ENCODE measurements around the gene AIM2.
"Not testable (repeated sequence)": the region's sequence is repeated elsewhere in the genome, so short reads cannot be mapped to it uniquely, and the experiment has no call there.

The AIM2 gene

GRCh38 chr1:159076438-159077119 lies at the start of gene AIM2:
Gene AIM2 (minus strand): TSS chr1:159076766. CDS start chr1:159073499, 3,267 bp downstream.
- Mint-ChIP-seq H3K27ac (peak within 1 kb of the TSS; percentile 99), H3K27me3 (no peaks in the 10 kb centered on the region), H3K4me3 (peak within 1 kb of the TSS; percentile 98), H3K4me1 (peaks cover 33% of the 10 kb centered on the region), H3K9me3 (no peaks in the 10 kb centered on the region), H3K36me3 (peaks cover 15% of the 10 kb centered on the region)
- DNase-seq (ENCODE audit: low spot score in 2 of 2) = peak; percentile 46 to 69
- ATAC-seq (ENCODE audit: low read depth) = peak; percentile 78

GRCh38 chr1:159123587-159123986 lies 47.0 kb upstream of the AIM2 start:
- H3K4me3 Mint-ChIP-seq = no peak overlapping the region
- H3K36me3 Mint-ChIP-seq = no peaks in the 10 kb centered on the region
- peaks cover 3% of the 10 kb centered on the region for H3K4me1 Mint-ChIP-seq
- DNase-seq (ENCODE audit: low spot score in 2 of 2) (no peak), ATAC-seq (ENCODE audit: low read depth) (no peak)
- no peak overlapping the region for H3K27ac Mint-ChIP-seq
- H3K27me3 Mint-ChIP-seq = no peaks in the 10 kb centered on the region
- H3K9me3 Mint-ChIP-seq = no peaks in the 10 kb centered on the region

GRCh38 chr1:159122005-159122621 lies 45.5 kb upstream of the AIM2 start:
- H3K27ac Mint-ChIP-seq = no peak overlapping the region
- peaks cover 3% of the 10 kb centered on the region for H3K4me1 Mint-ChIP-seq
- H3K36me3 Mint-ChIP-seq = no peaks in the 10 kb centered on the region
- H3K27me3 Mint-ChIP-seq = no peaks in the 10 kb centered on the region
- DNase-seq (ENCODE audit: low spot score in 2 of 2) (no peak), ATAC-seq (ENCODE audit: low read depth) (no peak)
- H3K9me3 Mint-ChIP-seq = no peaks in the 10 kb centered on the region
- no peak overlapping the region for H3K4me3 Mint-ChIP-seq

- no peaks in the 10 kb centered on the region for H3K9me3 Mint-ChIP-seq
- DNase-seq (ENCODE audit: low spot score in 2 of 2) = no peak
- H3K36me3 Mint-ChIP-seq = no peaks in the 10 kb centered on the region
- H3K4me1 Mint-ChIP-seq = peaks cover 3% of the 10 kb centered on the region
- H3K27ac Mint-ChIP-seq = no peak overlapping the region
- no peaks in the 10 kb centered on the region for H3K27me3 Mint-ChIP-seq
- no peak overlapping the region for H3K4me3 Mint-ChIP-seq
- no peak for ATAC-seq (ENCODE audit: low read depth)
Measured at GRCh38 chr1:159121526-159121925, 45.0 kb upstream of the AIM2 start.

GRCh38 chr1:159120317-159120716 lies 43.8 kb upstream of the AIM2 start:
- H3K36me3 Mint-ChIP-seq = no peaks in the 10 kb centered on the region
- H3K9me3 Mint-ChIP-seq = no peaks in the 10 kb centered on the region
- H3K4me1 Mint-ChIP-seq = peaks cover 3% of the 10 kb centered on the region
- DNase-seq (ENCODE audit: low spot score in 2 of 2) (no peak), ATAC-seq (ENCODE audit: low read depth) (no peak)
- no peaks in the 10 kb centered on the region for H3K27me3 Mint-ChIP-seq
- no peak overlapping the region for H3K4me3 Mint-ChIP-seq
- H3K27ac Mint-ChIP-seq = no peak overlapping the region

GRCh38 chr1:159113596-159114433 lies 37.2 kb upstream of the AIM2 start:
- no peaks in the 10 kb centered on the region for H3K4me1 Mint-ChIP-seq
- ATAC-seq (ENCODE audit: low read depth) = no peak
- peaks cover 1% of the 10 kb centered on the region for H3K9me3 Mint-ChIP-seq
- H3K4me3 Mint-ChIP-seq = no peak overlapping the region
- H3K27me3 Mint-ChIP-seq = no peaks in the 10 kb centered on the region
- DNase-seq (ENCODE audit: low spot score in 2 of 2) = no peak
- H3K36me3 Mint-ChIP-seq = no peaks in the 10 kb centered on the region
- no peak overlapping the region for H3K27ac Mint-ChIP-seq

- H3K4me3 Mint-ChIP-seq; DNase-seq (ENCODE audit: low spot score in 2 of 2); ATAC-seq (ENCODE audit: low read depth); H3K9me3 Mint-ChIP-seq; H3K4me1 Mint-ChIP-seq; H3K36me3 Mint-ChIP-seq; H3K27ac Mint-ChIP-seq; H3K27me3 Mint-ChIP-seq: not testable (repeated sequence)
Measured at GRCh38 chr1:159103021-159103420, 26.5 kb upstream of the AIM2 start.

- no peak for ATAC-seq (ENCODE audit: low read depth)
- no peak overlapping the region for H3K27ac Mint-ChIP-seq
- no peaks in the 10 kb centered on the region for H3K27me3 Mint-ChIP-seq
- DNase-seq (ENCODE audit: low spot score in 2 of 2) = no peak
- peaks cover 6% of the 10 kb centered on the region for H3K36me3 Mint-ChIP-seq
- H3K9me3 Mint-ChIP-seq = no peaks in the 10 kb centered on the region
- no peak overlapping the region for H3K4me3 Mint-ChIP-seq
- H3K4me1 Mint-ChIP-seq = no peaks in the 10 kb centered on the region
Measured at GRCh38 chr1:159100589-159100988, 24.0 kb upstream of the AIM2 start.

GRCh38 chr1:159098596-159098995 lies 22.0 kb upstream of the AIM2 start:
- Mint-ChIP-seq H3K9me3 (no peaks in the 10 kb centered on the region), H3K36me3 (peaks cover 3% of the 10 kb centered on the region), H3K4me3 (no peak overlapping the region), H3K4me1 (no peaks in the 10 kb centered on the region), H3K27me3 (no peaks in the 10 kb centered on the region), H3K27ac (no peak overlapping the region)
- ATAC-seq (ENCODE audit: low read depth) (no peak), DNase-seq (ENCODE audit: low spot score in 2 of 2) (no peak)

- Mint-ChIP-seq H3K27me3 (no peaks in the 10 kb centered on the region), H3K4me1 (peaks cover 22% of the 10 kb centered on the region), H3K9me3 (no peaks in the 10 kb centered on the region), H3K4me3 (no peak overlapping the region), H3K27ac (no peak overlapping the region), H3K36me3 (peaks cover under 1% of the 10 kb centered on the region)
- ATAC-seq (ENCODE audit: low read depth) (no peak), DNase-seq (ENCODE audit: low spot score in 2 of 2) (no peak)
Measured at GRCh38 chr1:159092036-159092760, 15.6 kb upstream of the AIM2 start.

GRCh38 chr1:159091607-159092031 lies 15.1 kb upstream of the AIM2 start:
- DNase-seq (ENCODE audit: low spot score in 2 of 2) (no peak), ATAC-seq (ENCODE audit: low read depth) (no peak)
- H3K36me3 Mint-ChIP-seq = peaks cover 2% of the 10 kb centered on the region
- H3K27me3 Mint-ChIP-seq = no peaks in the 10 kb centered on the region
- H3K9me3 Mint-ChIP-seq = no peaks in the 10 kb centered on the region
- no peak overlapping the region for H3K4me3 Mint-ChIP-seq
- no peak overlapping the region for H3K27ac Mint-ChIP-seq
- peaks cover 25% of the 10 kb centered on the region for H3K4me1 Mint-ChIP-seq

- H3K4me1 Mint-ChIP-seq = peaks cover 25% of the 10 kb centered on the region
- H3K27me3 Mint-ChIP-seq = no peaks in the 10 kb centered on the region
- no peak overlapping the region for H3K27ac Mint-ChIP-seq
- H3K9me3 Mint-ChIP-seq = no peaks in the 10 kb centered on the region
- H3K36me3 Mint-ChIP-seq = peaks cover 2% of the 10 kb centered on the region
- no peak for DNase-seq (ENCODE audit: low spot score in 2 of 2)
- no peak overlapping the region for H3K4me3 Mint-ChIP-seq
- no peak for ATAC-seq (ENCODE audit: low read depth)
Measured at GRCh38 chr1:159091180-159091560, 14.6 kb upstream of the AIM2 start.

- no peak for ATAC-seq (ENCODE audit: low read depth)
- Mint-ChIP-seq H3K4me3 (no peak overlapping the region), H3K27me3 (no peaks in the 10 kb centered on the region), H3K9me3 (no peaks in the 10 kb centered on the region), H3K4me1 (peaks cover 25% of the 10 kb centered on the region), H3K27ac (no peak overlapping the region), H3K36me3 (peaks cover 2% of the 10 kb centered on the region)
- DNase-seq (ENCODE audit: low spot score in 2 of 2) = no peak
Measured at GRCh38 chr1:159090286-159091179, 14.0 kb upstream of the AIM2 start.

Measured in memory B cell (primary cell).